Pancreas (tissue), 10 donors: ENCODE results near the gene TBCCD1. TPM values are rescaled to one million over a fixed set of nuclear protein-coding genes. Genes with fewer than 3 reads are reported as not detected.
"Not testable (repeated sequence)": the region's sequence is repeated elsewhere in the genome, so short reads cannot be mapped to it uniquely, and the experiment has no call there.

Experiments used
- ATAC-seq, 4 donors: fragments of 200-7000 bp; cut with Tn5 transposase; one replicate each; pipeline versions ENCODE4 v1.8.0 to v1.9.1; 2020; ENCODE audit warnings: mild to moderate bottlenecking in 4 of 4, moderate library complexity in 4 of 4
- DNase-seq, 6 donors: peaks; one replicate each; pipeline ENCODE4 v3.0.0-alpha.2; 2020
- FAIRE-seq: peaks from 2 replicates; lab custom pipeline; 2012; peaks lifted over from hg19 to GRCh38; lab: Jason Lieb, UNC
- H3K27ac ChIP-seq, 4 donors: fragments of 200-600 bp; sonication (generic); 1 replicate in 3 of 4; 2 replicates in 1 of 4; pipeline versions ENCODE4 v1.5.0 to v1.8.0; 2020
- H3K27me3 ChIP-seq, 4 donors: fragments of 200-600 bp; one replicate each; pipeline ENCODE4 v1.8.0; 2021
- H3K36me3 ChIP-seq, 3 donors: fragments of 200-600 bp; sonication (generic) in 1 of 3; one replicate each; pipeline versions ENCODE4 v1.5.0 to v1.8.0; 2020 to 2021
- H3K4me1 ChIP-seq, 3 donors: fragments of 200-600 bp; one replicate each; pipeline ENCODE4 v1.8.0; 2021
- H3K4me3 ChIP-seq, 4 donors: fragments of 200-600 bp; sonication (generic) in 2 of 4; one replicate each; pipeline versions ENCODE4 v1.5.0 to v1.8.0; 2020 to 2021
- H3K9me3 ChIP-seq, 4 donors: fragments of 200-600 bp; one replicate each; pipeline ENCODE4 v1.8.0; 2021
- WGBS, 2 donors: extraction: QIAGEN DNeasy Blood & Tissue Kit; methylation state at CpG; one replicate each; pipeline ENCODE4 v1.1.7; 2013; 5-methylcytosine and 5-hydroxymethylcytosine counted together
- intact Hi-C, 3 donors: fragments of 100-400 bp; cut with DNase I; formaldehyde crosslinking; loops; one replicate each; pipeline versions ENCODE4 v1.11.1 to v1.14.2; 2022
- polyA plus RNA-seq, 2 donors: library from polyadenylated mRNA; stranded (reverse); fragments of 200-250 nt; gene quantifications; one replicate each; pipeline ENCODE4 v1.2.3, GENCODE V29; 2013
- total RNA-seq, 6 donors: library from RNA; stranded (reverse); fragmentation: NEBNext Ultra II Directional in 4 of 6; extraction: Animal tissue kit (Norgen Biotek cat#: 25700) in 4 of 6; gene quantifications; one replicate each; pipeline versions ENCODE4 v1.2.1 to v1.2.4, GENCODE V29; 2021 to 2023
- TF ChIP-seq, protein P1 (sequence below), 4 donors: fragments of 200-600 bp; sonication (generic) in 3 of 4; IDR thresholded peaks; one replicate each; pipeline versions ENCODE4 v1.5.0 to v1.8.0; 2021; ENCODE audit warnings: antibody characterized with exemption in 4 of 4
- donor health status: healthy with polysubstance abuse.
- donor health status: DM: no; HTN: no; CAD: no; lungs with moderate emphysema.
- donor health status: DM: no; HTN: no; CAD: no.
- donor health status: control.
- donor health status: control.
- donor health status: Bipolar disorder and iron deficiency.
- donor health status: DM: yes; HTN: yes; CAD: no.
- donor health status: DM: no; HTN: no; CAD: no.
- donor health status: DM: no; HTN: no; CAD: no.
- donor health status: DM: yes; HTN: yes; CAD: no.

The TBCCD1 gene
- total and polyA plus RNA-seq, 8 donors: 2.6 to 7.4 (median 5.1) TPM

DNA sequence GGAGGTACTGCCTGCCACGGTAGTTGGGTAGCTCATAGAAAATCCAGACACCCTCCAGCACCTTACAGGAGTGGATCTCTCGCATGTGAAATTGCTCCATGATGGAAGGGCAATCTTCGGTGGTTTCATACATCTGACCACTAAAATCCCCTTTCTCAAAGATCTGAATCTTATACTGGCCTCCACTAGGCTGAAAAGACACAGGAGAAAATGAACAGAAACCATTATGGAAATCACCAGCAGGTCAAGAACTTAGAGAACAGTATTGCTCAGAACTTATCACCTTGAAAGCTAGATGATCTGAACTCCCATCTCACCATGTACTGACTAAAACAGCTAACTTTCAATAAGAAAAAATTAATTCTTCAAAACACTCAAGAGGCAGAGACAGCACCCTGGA lies 28.4 kb downstream of the TBCCD1 start:
- TF ChIP-seq, protein P1, sequence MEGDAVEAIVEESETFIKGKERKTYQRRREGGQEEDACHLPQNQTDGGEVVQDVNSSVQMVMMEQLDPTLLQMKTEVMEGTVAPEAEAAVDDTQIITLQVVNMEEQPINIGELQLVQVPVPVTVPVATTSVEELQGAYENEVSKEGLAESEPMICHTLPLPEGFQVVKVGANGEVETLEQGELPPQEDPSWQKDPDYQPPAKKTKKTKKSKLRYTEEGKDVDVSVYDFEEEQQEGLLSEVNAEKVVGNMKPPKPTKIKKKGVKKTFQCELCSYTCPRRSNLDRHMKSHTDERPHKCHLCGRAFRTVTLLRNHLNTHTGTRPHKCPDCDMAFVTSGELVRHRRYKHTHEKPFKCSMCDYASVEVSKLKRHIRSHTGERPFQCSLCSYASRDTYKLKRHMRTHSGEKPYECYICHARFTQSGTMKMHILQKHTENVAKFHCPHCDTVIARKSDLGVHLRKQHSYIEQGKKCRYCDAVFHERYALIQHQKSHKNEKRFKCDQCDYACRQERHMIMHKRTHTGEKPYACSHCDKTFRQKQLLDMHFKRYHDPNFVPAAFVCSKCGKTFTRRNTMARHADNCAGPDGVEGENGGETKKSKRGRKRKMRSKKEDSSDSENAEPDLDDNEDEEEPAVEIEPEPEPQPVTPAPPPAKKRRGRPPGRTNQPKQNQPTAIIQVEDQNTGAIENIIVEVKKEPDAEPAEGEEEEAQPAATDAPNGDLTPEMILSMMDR (IDR thresholded peaks at IDR 0.05): no peak
- 91 to 100% methylated on average over 3 of the region's 3 CpGs for WGBS, 2 donors
- no peaks in the 10 kb centered on the region for H3K9me3 ChIP-seq
- H3K36me3 ChIP-seq: no peaks in the 10 kb centered on the region
- ATAC-seq: no peak
- no peak for DNase-seq
- intact Hi-C loops: loop anchor here in 1 of 3 donors (5.0 to 10.0 kb wide), 2 partner anchors 276 to 554 kb away; no protein-coding TSS in a partner anchor
- H3K27me3 ChIP-seq: no peaks in the 10 kb centered on the region
- no peak overlapping the region for H3K27ac ChIP-seq
- peaks cover 0 to 4% (median 0%) of the 10 kb centered on the region in 3 donors for H3K4me1 ChIP-seq
- no peak overlapping the region for H3K4me3 ChIP-seq
- no peak for FAIRE-seq

DNA sequence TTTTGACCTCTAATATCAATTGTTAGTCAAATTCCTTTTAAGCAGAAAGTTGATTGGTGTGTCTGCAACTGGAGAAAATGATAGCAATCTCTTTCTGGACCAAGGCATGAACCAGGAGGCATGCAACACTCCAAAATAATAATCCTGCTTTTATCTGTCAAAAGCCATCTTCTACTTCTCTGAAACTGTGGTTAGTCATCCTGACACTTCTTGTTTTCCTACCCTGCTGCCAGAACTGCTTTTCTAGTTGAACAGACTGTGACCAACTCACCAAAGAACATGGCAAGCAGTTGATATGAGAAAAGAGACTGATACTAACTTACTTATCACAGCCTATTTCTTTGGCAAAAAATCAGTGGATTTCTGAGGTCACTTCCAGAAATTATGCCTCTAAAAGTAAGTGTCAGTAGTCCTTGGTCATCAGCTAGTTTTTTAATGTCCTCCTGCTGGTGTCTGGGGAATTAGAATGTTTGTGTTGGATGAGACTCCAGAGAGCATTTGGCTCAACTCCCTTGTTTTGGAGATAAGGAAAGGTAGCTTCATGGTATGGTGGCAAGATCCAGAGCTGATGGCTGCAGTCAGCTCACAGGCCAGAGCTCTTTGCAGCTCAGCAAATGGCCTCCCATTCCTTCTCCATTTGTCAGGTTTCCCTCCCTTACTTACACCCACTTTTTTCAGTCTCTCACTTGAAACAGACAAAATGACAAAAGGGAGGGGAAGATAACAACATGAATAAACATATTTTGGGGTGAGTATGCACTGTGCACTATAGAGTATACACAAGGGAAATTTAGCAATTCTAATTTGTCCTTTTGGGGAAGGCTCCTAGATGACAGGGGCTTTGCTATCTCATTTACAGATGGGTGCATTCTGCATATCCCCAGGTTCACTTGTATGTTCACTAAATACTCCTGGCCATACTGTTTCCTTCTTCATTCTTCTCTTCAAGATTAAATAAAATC lies 30.0 kb downstream of the TBCCD1 start:
- Histone ChIP-seq H3K4me1 (peaks cover 0 to 4% (median 0%) of the 10 kb centered on the region in 3 donors), H3K27me3 (no peaks in the 10 kb centered on the region), H3K27ac (no peak overlapping the region), H3K9me3 (no peaks in the 10 kb centered on the region), H3K36me3 (no peaks in the 10 kb centered on the region), H3K4me3 (no peak overlapping the region)
- intact Hi-C loops: loop anchor here in 1 of 3 donors (5.0 to 10.0 kb wide), 2 partner anchors 275 to 552 kb away; no protein-coding TSS in a partner anchor
- no peak for FAIRE-seq
- DNase-seq: no peak
- TF ChIP-seq, protein P1 (IDR thresholded peaks at IDR 0.05): no peak
- ATAC-seq: no peak

DNA sequence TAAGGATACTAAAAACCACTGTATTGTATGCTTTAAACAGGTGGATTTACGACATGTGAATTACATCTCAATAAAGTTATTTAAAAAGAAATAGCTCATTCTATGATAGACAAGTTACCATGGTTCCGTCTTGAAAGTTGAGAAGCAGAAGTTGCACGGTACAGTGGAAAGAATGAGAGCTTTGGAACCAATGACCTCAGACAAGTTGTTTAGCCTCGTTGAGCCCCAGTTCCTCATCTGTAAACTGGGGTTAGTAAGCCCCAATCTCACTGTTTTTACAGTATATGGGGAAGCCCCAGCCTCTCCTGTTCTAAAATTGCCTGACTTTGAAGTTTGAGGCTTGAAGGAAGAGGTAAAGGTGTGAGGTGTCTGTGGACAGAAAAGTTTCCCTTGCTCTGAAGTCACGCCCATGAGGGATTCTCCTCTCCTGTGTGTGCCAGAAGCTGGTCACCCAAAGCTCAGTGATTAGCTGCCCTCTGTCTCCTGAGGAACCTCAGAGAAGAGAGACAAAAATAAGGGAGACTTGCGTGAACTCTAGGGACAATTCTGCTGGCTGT lies 32.9 kb downstream of the TBCCD1 start:
- WGBS, 2 donors: 86 to 87% methylated on average over 6 of the region's 6 CpGs

DNA sequence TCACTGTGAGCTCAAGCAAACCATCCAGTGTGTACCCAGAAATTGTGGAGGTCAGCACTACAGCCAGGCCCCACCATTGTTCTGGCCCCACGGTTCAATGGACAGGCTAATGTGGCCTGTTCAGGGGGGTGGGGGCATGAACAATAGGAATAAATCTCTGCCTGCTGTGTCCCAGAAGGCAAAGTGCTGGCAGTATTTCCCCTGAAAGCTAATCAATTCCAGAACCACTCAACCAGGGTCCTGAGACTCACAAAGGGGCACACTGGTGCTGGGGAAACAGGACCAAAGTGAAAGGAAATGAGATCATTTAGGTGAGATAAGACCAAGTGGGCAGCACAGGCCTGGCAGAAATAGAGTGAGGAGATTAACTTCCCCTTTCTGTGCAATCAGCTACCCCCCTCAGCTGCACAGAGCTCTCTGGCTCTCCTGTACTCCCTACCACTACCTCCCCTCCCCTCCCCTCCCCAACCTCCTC lies 34.5 kb downstream of the TBCCD1 start:
- FAIRE-seq: no peak
- Histone ChIP-seq H3K4me1 (peaks cover 0 to 4% (median 0%) of the 10 kb centered on the region in 3 donors), H3K27ac (peak overlapping the region in 1 of 4 donors; percentile 22), H3K9me3 (no peaks in the 10 kb centered on the region), H3K36me3 (no peaks in the 10 kb centered on the region), H3K4me3 (no peak overlapping the region), H3K27me3 (no peaks in the 10 kb centered on the region)
- intact Hi-C loops: loop anchor here in 1 of 3 donors (10.0 kb wide), 1 partner anchor 548 kb away; no protein-coding TSS in a partner anchor
- WGBS, 2 donors: 44 to 51% methylated on average over 1 of the region's 1 CpG
- DNase-seq: no peak
- ATAC-seq: peak in 3 of 4 donors; percentile 35 to 73 (median 62)
- TF ChIP-seq, protein P1 (IDR thresholded peaks at IDR 0.05): no peak

More for the DNA sequence above, 32.9 kb downstream of the TBCCD1 start:
- intact Hi-C loops: loop anchor here in 1 of 3 donors (10.0 kb wide), 1 partner anchor 549 kb away; no protein-coding TSS in a partner anchor
- no peak overlapping the region for H3K27ac ChIP-seq
- FAIRE-seq: no peak
- TF ChIP-seq, protein P1 (IDR thresholded peaks at IDR 0.05): no peak
- no peaks in the 10 kb centered on the region for H3K36me3 ChIP-seq
- no peaks in the 10 kb centered on the region for H3K27me3 ChIP-seq
- H3K4me3 ChIP-seq: no peak overlapping the region
- DNase-seq: no peak
- H3K4me1 ChIP-seq: peaks cover 0 to 4% (median 0%) of the 10 kb centered on the region in 3 donors
- peak in 2 of 4 donors; percentile 56 to 67 for ATAC-seq
- H3K9me3 ChIP-seq: no peaks in the 10 kb centered on the region

DNA sequence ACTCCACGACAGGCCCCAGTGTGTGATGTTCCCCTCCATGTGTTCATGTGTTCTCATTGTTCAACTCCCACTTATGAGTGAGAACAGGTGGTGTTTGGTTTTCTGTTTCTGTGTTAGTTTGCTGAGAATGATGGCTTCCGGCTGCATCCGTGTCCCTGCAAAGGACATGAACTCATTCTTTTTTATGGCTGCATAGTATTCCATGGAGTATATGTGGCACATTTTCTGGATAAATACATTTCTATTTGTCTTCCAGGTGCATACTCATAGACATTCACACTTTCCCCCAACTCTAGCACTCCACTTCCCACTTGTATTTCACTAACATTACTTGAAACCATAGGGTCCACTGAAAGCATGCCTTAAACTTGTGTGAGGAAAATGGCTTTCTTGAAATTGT lies 35.4 kb downstream of the TBCCD1 start:
- intact Hi-C loops: loop anchor here in 1 of 3 donors (10.0 kb wide), 1 partner anchor 547 kb away; no protein-coding TSS in a partner anchor
- H3K36me3 ChIP-seq, H3K4me3 ChIP-seq, H3K27me3 ChIP-seq, FAIRE-seq, H3K9me3 ChIP-seq, ATAC-seq, H3K4me1 ChIP-seq, DNase-seq, H3K27ac ChIP-seq: not testable (repeated sequence)
- 93 to 94% methylated on average over 3 of the region's 3 CpGs for WGBS, 2 donors
